Left ventricle myocardium inferior (tissue), 1 donor: Measurements from ENCODE around the gene VAV2. TPM values are rescaled to one million over a fixed set of nuclear protein-coding genes. Genes with fewer than 3 reads are reported as not detected.

Experiments
- DNase-seq: peaks from one replicate; pipeline ENCODE4 v3.0.0-alpha.2; 2020
- H3K27ac ChIP-seq: fragments of 200-600 bp; replicated peaks from 2 replicates; pipeline ENCODE4 v1.8.0; 2021
- H3K27me3 ChIP-seq: fragments of 200-600 bp; 2 replicates; pipeline ENCODE4 v1.8.0; 2021; ENCODE audit warnings: low read depth
- H3K36me3 ChIP-seq: fragments of 200-600 bp; 2 replicates; pipeline ENCODE4 v1.8.0; 2021
- H3K4me1 ChIP-seq: fragments of 200-600 bp; 2 replicates; pipeline ENCODE4 v1.8.0; 2021
- H3K4me3 ChIP-seq: fragments of 200-600 bp; 2 replicates; pipeline ENCODE4 v1.8.0; 2021; ENCODE audit warnings: mild to moderate bottlenecking, moderate library complexity
- H3K9me3 ChIP-seq: fragments of 200-600 bp; replicated peaks from 2 replicates; pipeline ENCODE4 v1.8.0; 2021
- CTCF ChIP-seq: fragments of 200-600 bp; IDR thresholded peaks from 2 replicates; pipeline ENCODE4 v1.8.0; 2021; ENCODE audit warnings: antibody characterized with exemption, mild to moderate bottlenecking, borderline replicate concordance
- intact Hi-C: fragments of 100-400 bp; cut with micrococcal nuclease; formaldehyde crosslinking; loops from one replicate; pipeline ENCODE4 v1.11.0; 2022
- total RNA-seq: library from RNA; stranded (reverse); fragmentation: NEBNext Ultra II Directional; extraction: Animal tissue kit (Norgen Biotek cat#: 25700); gene quantifications from one replicate; pipeline ENCODE4 v1.2.1, GENCODE V29; 2021
- donor health status: DM: no; HTN: yes; CAD: no; lungs with severe emphysema.

Gene VAV2
- total RNA-seq, 1 donor from 2014 or later = 4.1 TPM

- Histone ChIP-seq H3K27me3 (peaks cover 15% of the 10 kb centered on the region), H3K27ac (peak overlapping the region; percentile 93), H3K4me1 (peaks cover 35% of the 10 kb centered on the region), H3K36me3 (no peaks in the 10 kb centered on the region), H3K9me3 (no peaks in the 10 kb centered on the region), H3K4me3 (peak overlapping the region; percentile 70)
- no peak for TF ChIP-seq CTCF
- intact Hi-C loops = loop anchor here (5.0 kb wide), 1 partner anchor 201 kb away; no protein-coding TSS in a partner anchor
- DNase-seq = no peak
Observed at GRCh38 chr9:133993635-133994253, 1.6 kb upstream of the VAV2 start.

- intact Hi-C loops = loop anchor here (5.0 kb wide), 1 partner anchor 201 kb away; no protein-coding TSS in a partner anchor
- H3K27ac ChIP-seq = peak overlapping the region; percentile 93
- peak overlapping the region; percentile 70 for H3K4me3 ChIP-seq
- peak; percentile 52 for TF ChIP-seq CTCF
- peaks cover 35% of the 10 kb centered on the region for H3K4me1 ChIP-seq
- H3K36me3 ChIP-seq = no peaks in the 10 kb centered on the region
- H3K9me3 ChIP-seq = no peaks in the 10 kb centered on the region
- peak; percentile 86 for DNase-seq
- H3K27me3 ChIP-seq = peaks cover 15% of the 10 kb centered on the region
Observed at GRCh38 chr9:133992780-133993634, 883 bp upstream of the VAV2 start.

GRCh38 chr9:133991214-133991921 is 756 bp downstream of the VAV2 start:
- intact Hi-C loops = loop anchor here (5.0 kb wide), 1 partner anchor 199 kb away; no protein-coding TSS in a partner anchor
- Histone ChIP-seq H3K27ac (peak overlapping the region; percentile 93), H3K9me3 (no peaks in the 10 kb centered on the region), H3K27me3 (peaks cover 11% of the 10 kb centered on the region), H3K4me3 (peak overlapping the region; percentile 70), H3K36me3 (no peaks in the 10 kb centered on the region), H3K4me1 (peaks cover 35% of the 10 kb centered on the region)
- DNase-seq = no peak
- TF ChIP-seq CTCF = no peak

- H3K27me3 ChIP-seq = peaks cover 10% of the 10 kb centered on the region
- H3K27ac ChIP-seq = peak overlapping the region; percentile 93
- no peak for DNase-seq
- H3K9me3 ChIP-seq = no peaks in the 10 kb centered on the region
- no peaks in the 10 kb centered on the region for H3K36me3 ChIP-seq
- TF ChIP-seq CTCF = no peak
- intact Hi-C loops = loop anchor here (5.0 kb wide), 1 partner anchor 198 kb away; no protein-coding TSS in a partner anchor
- H3K4me1 ChIP-seq = peaks cover 35% of the 10 kb centered on the region
- H3K4me3 ChIP-seq = peak overlapping the region; percentile 70
Observed at GRCh38 chr9:133990366-133991213, 1.5 kb downstream of the VAV2 start.
